Activated naive CD4-positive, alpha-beta T cell treated with Interleukin-2 at 50 U/mL for 16 hours (primary cell): ENCODE data around the gene CDKAL1.
"Not testable (repeated sequence)": the region's sequence is repeated elsewhere in the genome, so short reads cannot be mapped to it uniquely, and the experiment has no call there.

Experiments used
- DNase-seq: peaks from one replicate; pipeline ENCODE4 v3.0.0-alpha.2; 2020

The CDKAL1 gene

DNA sequence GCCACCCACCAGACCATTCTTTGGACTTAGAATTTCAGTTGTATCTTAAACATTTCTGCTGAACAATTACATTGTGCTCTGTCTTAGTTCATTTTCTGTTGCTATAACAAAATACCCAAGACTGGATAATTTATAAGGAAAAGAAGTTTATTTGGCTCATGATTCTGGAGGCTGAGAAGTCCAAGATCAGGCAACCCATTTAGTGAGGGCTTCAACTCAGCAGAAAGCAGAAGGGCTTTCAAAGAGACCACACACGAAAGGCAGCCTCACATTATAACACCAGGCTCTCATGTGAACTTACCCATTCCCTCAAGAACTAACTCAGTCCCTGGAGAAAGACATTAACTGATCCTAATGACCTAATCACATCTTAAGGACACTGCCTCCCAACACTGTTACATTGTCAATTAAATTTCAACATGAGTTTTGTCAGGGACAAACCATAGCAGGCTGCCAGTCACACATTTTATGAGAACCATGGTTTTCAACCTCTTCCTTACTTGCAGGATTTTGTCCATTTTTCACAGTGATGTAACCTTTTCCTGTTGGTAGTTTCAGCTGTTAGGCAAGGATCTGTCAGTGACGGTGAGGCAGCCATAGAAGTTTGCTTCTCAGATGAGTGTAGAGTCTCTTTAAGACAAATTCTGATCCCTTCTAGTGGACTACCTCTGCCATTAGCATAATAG is 659.7 kb downstream of the CDKAL1 start:
- no peak for DNase-seq

DNA sequence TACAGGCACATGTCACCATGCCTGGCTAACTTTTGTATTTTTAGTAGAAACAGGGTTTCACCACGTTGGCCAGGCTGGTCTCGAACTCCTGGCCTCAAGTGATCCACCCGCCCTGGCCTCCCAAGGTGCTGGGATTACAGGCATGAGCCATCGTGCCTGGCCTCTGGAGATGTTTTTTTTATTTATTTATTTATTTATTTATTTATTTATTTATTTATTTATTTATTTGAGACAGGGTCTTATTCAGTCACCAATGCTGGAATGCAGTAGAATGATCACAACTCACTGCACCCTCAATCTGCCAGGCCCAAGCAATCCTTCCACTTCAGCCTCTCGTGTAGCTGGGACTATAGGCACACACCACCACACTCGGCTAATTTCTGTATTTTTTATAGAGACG is 661.0 kb downstream of the CDKAL1 start:
- not testable (repeated sequence) for DNase-seq

DNA sequence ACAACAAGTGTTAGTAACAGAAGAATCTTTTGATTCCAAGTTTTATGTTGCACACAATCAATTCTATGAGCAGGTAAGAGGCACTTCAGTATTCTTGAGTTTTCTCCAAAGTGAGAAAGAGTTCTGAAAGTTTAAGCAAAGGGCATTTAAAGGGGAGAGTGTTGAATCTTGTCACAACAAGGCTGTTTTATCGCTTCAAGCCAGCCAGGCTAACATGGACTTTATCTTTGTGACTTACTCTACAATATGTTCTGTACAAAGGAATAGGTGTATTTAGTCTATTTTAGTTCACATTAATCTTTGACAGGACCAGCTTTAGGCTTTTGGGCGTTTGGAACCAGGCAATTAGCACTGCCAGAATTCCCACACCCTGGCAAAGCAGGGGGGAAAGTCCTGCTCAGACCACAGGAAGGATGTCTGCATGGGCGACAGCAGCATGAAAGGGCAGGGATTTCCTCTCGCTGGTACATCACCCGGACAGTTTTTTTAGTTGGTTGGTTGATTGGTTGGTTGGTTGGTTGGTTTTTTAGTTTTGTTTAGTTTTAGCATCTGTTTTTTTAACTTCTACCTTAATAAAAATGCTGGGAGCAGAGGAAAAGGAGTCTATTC is 663.9 kb downstream of the CDKAL1 start:
- DNase-seq: no peak

DNA sequence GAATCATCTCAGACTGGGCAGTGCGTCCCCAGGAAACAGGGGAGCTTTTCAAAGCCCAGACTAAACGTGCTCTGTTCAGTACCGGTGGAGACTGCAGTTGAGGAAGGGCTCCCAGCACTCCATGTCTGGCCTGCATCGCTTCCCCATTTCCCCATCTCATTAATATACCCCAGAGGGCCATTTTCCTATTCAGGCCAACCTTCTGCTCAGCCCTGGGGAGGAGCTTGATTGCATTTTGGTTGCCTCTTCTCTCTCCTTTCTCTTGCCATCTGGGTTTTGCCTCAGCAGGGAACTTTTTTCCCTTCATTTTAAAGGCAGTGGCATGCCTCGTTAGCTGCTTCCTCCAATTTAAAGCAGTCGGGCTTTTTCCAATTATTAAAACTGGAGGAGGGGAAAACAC is 665.0 kb downstream of the CDKAL1 start:
- DNase-seq: no peak

DNA sequence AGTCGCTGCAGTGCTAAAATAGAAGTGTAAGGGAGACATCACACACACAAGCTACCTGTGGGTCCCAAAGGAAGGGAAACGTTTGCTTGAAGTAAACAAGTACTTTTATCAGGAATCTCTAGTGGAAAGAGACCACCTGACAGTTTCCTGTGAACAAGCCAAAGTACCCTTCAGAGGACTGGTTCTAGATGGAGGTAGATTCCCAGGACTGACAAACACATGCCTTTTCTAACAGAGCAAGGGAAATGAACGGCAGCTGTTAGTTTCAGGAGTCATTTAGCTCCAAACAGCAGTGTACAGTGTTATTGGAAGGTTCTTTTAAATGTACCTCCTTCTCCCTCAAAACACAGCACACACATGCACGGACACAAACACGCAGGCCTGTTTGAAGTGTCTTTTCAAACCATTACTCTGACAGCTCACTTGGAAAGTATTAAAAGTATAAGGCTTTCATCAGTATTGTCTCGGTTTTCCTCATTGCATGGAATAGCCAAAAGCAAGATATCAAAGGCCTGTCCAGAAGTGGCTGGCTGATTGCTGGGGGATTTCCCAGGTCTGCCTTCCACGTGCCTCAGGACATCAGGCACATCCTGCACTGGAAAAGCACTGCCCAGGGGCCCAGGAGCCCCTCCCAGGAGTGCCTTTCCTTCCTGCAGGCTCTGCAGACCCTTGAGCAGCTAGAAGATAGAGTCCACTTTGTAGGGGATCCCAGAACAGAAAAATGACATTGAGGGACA is 666.0 kb downstream of the CDKAL1 start:
- no peak for DNase-seq

DNA sequence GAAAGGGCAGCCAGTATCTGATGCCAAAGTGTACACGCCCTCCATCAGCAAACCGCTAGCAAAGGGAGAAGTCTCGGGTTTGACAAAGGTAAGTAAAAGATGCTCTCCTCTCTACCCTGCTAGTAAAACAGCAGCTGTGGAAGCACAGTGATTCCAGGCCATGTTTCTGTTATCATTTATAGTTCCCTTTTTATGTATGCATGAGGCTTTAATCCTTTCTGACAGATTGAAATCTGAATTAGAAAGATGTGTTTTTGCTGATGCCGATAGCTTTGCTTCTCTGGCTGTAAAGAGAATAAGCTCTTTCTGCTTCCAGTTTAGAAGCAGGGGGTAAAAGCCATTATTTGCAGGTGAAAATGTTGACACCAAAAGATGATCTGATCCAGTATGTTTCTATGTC is 666.9 kb downstream of the CDKAL1 start:
- DNase-seq: no peak

DNA sequence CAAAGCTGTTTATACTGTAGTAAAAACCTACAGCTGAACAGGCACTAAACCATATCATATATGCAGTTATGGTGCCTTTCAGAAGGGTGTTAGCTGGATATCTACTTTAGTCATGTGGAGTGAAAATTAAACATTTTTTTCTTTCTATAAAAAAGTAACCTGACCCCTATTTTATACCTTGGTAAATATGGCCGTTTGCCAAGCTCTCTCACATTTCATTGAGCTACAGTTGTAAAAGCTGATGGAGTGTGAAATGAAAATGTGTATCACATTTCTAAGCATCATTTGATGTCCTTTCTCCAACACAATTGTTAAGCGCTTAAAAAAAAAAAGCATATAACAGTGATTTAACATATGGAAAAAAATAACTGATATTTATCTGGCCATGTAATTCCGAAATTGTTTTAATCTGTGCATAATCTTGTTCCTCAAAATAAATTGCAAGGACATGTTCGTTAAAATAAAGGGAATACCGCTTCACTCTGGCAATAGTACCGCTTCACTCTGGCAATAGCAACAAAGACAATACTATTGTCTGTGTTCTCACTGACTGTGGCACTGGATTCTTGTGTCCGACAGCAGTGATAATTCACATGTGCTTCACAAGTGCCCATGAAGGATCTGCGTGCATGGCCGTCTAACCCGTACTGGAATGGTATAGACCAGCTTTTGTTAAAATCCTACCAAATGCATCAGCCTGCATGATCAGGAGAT is 667.5 kb downstream of the CDKAL1 start:
- no peak for DNase-seq

DNA sequence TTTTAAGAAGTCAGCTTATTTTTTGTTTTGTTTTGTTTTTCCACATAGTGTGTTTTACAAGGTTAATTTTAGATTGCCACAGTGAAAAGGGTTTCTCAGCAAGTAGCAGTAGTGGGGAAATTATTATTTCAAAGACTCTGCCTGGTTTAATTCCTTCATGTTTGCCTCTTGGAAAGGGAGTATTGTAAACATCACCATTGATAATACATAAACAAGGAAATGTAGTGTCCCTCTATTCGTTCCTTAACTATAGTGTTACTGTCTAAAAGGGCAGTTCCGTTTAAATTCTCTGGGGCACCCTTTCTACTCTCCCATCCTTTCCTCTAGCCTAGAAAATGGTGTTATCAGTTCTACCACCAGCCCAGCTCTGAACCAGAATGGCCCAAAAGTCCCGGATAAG is 668.3 kb downstream of the CDKAL1 start:
- DNase-seq: no peak

DNA sequence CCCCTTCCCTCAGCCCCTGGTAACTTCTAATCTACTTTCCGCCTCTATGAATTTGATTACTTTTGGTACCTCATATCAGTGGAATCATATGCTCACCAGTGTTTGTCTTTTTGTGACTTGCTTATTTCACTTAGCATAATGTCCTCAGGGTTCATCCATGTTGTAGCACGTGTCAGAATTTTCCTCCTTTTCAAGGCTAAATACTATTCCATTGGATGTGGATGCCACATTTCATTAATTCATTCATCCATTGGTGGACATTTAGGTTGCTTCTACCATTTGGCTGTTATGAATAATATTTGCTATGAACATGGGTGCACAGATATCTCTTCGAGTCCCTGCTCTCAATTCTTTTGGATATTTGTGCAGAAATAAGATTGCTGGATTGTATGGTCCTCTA is 670.7 kb downstream of the CDKAL1 start:
- DNase-seq: no peak

DNA sequence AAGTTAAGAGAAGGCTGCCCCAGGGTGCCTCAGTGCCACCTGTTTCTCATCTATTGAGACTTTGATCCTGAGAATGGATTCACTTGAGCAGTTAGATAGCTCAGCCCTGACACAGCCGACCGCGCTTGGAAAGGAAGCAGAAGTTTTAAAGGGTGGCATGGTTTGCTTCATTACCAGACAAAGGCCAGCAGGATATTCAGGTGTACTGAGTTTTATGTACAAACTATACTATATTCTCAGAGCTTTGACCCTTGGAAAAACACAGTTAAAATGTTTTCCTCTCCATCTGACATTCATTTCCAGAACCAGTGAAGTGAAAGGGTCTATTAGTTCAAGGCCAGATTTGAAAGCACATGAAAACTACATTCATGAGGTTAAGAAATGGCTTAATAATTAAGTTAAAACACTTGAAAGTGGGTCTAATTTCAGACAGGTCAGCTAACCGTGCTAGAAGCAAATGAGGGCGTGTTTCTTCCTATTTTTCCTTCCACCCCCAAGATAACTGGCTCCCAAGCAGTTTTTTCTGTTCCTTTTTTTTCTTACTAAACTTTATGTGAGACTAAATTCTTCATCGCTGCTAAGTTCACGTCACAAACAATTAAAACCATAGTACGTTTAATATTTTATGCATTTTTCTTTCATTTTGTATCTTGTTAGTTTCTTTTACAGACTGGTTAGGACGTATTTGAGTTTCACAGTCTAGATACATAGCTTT is 674.0 kb downstream of the CDKAL1 start:
- DNase-seq: no peak

DNA sequence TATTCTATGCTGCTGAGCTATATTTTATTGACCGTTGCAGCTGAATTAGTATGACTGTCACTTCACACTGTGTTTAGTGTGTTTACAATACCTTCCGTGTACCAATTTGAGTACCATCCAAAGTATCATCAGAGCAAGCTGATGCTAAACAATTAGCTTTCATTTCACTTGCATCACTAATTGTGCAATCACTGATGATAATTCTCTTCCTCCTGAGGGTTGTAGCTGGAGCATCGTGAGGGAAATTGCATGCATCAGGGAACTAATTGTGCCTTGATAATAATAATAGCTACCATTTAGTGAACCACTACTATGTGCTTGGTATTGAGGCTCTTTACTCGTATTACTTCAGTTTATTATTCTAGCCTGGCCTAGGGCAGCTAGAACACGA is 674.5 kb downstream of the CDKAL1 start:
- no peak for DNase-seq

DNA sequence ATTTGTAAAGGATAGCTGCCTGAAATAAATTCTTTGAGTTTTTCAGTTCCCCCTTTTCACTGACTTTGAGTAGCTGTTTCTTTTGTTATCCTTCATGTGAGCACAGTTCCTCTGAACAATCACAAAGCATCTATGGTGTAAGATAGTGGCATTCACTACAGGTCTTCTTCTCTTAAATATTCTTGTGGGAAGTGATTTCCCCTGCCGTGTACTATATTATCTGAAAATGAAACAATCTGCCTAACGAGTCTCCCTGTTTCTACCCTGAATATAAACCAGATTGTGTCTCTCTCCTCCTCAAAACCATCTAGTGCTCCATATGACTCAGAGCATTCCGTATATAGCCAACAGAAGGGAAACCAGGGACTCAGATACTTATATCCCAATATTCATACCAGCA is 679.2 kb downstream of the CDKAL1 start:
- no peak for DNase-seq

DNA sequence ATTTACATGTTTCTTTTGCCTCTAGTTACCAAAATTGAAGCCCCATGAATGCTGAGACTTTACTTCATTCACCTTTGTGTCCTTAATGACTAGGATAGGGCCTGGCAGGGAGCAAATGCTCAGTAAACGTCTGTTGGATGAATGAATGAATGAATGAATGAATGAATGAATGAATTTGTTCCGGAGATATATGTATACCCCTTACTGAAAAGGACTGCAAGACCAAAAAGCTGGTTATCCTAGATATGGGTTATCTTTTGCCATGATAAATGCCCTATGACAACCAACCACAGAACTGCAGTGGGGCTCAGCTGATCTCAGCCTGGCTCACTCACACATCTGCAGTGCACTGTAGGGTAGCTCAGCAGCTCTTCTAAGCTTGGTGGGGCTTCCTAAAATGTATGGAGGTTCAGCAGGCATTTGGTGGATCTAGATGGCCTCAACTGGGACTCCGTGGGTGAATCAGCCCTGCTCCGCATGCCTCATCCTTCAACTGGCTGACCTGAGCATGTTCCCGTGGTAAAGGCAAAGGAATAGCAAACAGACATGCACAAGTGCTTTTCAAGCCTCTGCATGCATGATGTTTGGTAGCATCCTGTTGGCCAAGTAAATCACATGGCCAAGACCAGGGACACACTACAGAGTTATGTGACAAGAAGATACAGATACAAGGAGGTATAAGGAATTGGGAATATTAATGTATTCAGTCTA is 680.6 kb downstream of the CDKAL1 start:
- DNase-seq: no peak

DNA sequence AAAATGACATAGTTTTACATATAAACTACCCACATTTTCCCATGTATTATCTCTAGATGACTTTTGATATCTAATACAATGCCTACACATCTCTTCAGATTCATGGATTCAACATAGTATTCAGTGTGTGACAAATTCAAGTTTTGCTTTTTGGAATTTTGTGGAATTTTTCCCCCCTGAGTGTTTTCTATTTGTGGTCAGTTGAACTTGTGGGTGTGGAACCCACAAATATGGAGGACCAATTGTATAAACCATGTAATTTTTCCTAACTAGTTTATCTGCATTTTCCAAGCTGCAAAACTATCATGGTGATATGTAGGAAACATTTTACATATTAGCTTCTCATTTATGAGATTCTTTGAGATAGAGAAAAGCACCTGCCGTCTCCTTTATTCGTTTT is 685.0 kb downstream of the CDKAL1 start:
- DNase-seq: no peak

DNA sequence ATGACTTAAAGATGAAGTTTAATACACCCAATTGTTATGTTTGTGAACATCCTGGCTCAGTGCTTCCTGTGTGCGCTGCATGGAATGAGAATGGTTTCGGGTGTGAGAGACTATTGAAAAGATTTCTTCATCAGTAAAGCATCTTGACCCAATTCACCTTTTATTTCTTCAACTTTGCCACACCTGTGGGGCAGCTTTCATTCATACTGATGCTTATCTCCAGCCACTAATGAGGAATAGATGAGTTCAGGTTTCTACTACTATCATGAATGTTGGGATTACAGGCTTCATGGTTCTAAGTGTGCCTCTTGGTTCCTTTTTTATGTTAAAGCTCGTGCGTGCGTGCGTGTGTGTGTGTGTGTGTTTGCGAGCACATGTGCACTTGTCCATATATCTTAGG is 685.6 kb downstream of the CDKAL1 start:
- DNase-seq: no peak

DNA sequence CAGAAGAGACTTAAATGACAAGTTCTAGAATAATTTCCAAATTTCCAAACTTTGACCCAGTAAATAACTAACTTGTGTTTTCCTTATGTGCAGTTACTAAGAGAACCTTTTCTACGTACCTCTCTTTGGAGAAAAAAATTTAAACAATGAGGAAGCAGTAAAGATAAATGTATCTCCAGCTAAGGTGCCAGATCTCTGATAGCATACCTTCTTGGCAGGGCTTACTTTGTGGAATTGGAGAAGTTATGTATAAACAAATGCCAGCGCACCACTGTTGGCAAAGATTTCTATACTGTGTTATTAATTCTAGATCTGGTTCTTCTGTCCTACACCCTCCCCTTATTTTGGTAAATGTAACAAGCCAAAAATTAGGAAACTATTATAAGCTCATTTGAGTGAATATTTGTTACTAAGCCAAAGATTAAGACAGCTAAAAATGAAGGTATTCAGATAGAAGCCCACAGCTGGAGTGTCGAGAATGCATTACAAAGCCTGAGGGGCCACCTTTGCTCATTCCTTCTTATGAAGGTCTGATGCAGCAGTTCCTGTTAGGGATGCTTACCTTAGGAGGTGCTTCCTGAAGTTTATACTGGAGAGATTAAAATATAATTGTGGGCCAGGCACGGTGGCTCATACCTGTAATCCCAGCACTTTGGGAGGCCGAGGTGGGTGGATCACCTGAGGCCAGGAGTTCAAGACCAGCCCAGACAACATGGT is 686.2 kb downstream of the CDKAL1 start:
- no peak for DNase-seq

DNA sequence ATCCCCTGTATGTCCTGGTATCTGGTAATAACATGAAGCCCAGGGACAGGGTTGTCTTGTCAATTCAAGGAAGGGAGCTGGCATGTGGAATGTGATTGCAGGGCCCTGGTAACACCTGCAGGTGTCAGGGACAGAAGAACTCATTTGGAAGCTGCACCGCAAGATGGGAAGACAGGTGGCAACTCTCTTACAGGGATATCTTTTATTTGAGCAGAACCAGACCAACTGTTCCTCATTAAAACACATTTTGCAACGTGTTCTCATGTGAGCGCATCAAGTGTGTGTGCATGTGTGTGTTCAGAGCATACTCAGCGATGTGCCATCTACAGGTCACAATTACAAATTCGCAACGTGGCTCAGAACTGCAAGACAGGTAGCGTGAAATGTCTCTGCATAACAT is 688.4 kb downstream of the CDKAL1 start:
- DNase-seq: no peak

DNA sequence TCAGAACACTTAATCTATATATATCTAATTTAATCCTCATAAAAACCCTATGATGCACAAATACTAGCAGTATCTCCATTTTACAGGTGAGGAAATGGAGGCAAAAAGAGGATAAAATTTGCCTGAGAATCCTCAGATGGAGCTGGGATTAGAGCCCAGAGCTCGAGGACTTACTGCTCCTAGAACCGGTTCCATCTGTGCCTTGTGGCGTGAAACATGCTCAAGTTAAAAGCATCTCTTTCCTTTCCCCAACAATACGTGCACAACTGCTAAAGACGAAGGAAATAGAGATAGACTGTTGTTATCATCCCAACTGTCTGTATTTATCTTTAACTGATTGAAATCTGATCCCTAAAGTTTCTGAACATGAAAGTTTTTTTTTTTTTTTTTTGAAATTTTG is 691.7 kb downstream of the CDKAL1 start:
- no peak for DNase-seq

DNA sequence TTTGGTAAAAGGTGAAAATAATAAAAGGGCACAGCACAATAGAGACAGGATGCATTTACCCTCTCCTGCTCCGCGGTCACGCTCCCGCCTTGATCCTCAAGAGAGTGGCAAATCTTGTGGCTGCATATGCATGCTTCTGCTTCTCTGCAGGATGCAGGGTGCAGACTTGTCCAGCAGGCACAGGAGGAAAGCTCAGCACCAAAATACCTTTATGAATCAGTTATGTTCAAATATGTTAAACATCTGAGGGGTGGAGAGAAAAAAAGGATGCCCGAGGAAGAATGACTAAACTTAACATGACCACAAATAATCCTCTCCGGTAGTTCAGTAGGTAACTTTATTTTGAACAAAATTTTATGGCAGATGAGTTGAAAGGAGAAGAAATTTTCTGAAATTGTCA is 693.2 kb downstream of the CDKAL1 start:
- DNase-seq: no peak

DNA sequence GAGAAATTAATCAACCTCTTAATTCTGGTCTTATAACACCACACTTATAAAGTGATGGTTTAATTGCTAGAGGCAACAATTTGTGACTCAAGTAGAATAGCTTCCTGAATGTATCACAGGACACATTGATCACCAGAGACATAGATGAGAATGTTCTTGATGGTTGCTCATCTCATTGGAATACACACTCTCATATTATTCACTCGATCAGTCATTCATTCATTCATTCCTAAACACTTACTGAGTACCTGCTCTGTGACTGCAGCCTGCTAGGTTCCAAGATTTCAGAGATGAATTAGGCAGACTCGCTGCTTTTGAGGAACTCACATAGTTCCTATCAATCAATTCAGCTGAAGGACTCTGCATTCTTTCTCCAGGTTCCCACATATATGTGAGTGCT is 694.2 kb downstream of the CDKAL1 start:
- no peak for DNase-seq

DNA sequence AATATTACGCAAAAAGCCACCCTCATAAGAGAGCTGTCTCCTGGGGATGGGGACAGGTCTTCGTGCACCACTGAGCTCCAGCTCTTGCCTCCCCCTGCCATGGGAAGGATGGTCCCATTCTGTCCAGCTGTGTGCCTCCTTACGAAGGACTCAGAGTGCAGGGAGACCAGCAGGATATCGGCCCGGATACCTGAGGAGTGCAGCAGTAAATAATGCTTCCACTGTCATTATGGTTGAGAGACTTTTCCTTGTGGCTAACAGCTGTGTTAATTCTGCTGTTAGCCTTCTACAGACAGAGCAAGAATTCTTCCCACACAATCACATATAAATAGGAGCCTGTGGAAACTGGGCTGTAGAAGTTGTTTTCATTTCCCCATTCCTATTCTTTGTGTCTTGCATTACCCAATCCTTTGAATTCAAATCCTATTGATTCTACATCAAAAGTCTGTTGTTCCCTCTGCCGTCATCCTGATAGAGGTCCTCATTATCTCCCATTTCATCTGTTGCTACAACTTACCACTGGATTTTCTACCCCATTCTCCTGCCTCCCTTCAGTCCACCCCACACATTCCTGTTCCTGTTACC is 694.7 kb downstream of the CDKAL1 start:
- no peak for DNase-seq
